PC-3 (cell line): Measurements from ENCODE around the gene CCL16.

Source experiments
- EZH2 ChIP-seq: fragments of 300-600 bp; sonication (generic); IDR thresholded peaks from one replicate; pipeline ENCODE4 v1.6.1; 2017; ENCODE audit warnings: antibody characterized with exemption, mild to moderate bottlenecking, low read length; ENCODE audit not compliant: unreplicated experiment
- TF ChIP-seq, protein P1 (sequence below): fragments of 300-600 bp; sonication (generic); conservative IDR thresholded peaks from 2 replicates; pipeline ENCODE4 v1.5.1; 2017; ENCODE audit warnings: antibody characterized with exemption, low read depth, mild to moderate bottlenecking, low read length

GRCh38 chr17:36002631-36003030 lies 21.3 kb upstream of the CCL16 start:
- TF ChIP-seq, protein P1, sequence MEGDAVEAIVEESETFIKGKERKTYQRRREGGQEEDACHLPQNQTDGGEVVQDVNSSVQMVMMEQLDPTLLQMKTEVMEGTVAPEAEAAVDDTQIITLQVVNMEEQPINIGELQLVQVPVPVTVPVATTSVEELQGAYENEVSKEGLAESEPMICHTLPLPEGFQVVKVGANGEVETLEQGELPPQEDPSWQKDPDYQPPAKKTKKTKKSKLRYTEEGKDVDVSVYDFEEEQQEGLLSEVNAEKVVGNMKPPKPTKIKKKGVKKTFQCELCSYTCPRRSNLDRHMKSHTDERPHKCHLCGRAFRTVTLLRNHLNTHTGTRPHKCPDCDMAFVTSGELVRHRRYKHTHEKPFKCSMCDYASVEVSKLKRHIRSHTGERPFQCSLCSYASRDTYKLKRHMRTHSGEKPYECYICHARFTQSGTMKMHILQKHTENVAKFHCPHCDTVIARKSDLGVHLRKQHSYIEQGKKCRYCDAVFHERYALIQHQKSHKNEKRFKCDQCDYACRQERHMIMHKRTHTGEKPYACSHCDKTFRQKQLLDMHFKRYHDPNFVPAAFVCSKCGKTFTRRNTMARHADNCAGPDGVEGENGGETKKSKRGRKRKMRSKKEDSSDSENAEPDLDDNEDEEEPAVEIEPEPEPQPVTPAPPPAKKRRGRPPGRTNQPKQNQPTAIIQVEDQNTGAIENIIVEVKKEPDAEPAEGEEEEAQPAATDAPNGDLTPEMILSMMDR: no peak
- no peak for TF ChIP-seq EZH2
